Hematopoietic multipotent progenitor cell treated with erythropoietin and hydrocortisone succinate and interleukin-3 and kit ligand, for 15 days (in vitro differentiated cells): ENCODE measurements around the gene MRPL20.
"Not testable (repeated sequence)": the region's sequence is repeated elsewhere in the genome, so short reads cannot be mapped to it uniquely, and the experiment has no call there.

Experiments
- DNase-seq: peaks from one replicate; pipeline ENCODE4 v3.0.0-alpha.2; 2015; ENCODE audit warnings: low spot score

Gene MRPL20

DNA sequence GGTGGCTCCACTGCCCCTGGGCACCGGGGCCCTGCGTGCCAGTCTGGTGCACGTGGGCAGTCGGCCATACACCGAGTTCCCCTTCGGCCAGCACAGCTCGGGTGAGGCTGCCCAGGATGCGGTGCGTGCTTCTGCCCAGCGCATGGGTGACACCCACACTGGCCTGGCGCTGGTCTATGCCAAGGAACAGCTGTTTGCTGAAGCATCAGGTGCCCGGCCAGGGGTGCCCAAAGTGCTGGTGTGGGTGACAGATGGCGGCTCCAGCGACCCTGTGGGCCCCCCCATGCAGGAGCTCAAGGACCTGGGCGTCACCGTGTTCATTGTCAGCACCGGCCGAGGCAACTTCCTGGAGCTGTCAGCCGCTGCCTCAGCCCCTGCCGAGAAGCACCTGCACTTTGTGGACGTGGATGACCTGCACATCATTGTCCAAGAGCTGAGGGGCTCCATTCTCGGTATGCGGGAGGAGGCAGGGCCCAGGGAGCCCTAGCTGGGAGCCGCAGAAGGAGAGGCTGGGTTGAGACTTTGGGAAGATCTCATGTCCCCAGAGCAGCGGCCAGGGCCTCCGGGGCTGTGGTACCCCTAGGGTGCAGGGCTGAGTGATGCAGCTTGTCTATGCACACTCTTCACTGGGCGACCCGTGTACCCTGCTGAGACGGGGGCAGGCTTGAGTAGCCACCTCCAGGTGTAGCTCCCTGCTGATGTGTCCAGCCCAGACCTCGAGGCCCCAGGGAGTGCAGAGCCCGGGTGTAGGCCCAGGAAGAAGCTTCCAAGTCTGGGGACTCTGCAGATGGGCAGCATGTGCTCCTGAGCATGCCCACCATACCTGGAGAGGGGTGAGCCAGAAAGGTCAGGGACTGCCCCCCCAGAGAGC lies 30.2 kb upstream of the MRPL20 start:
- no peak for DNase-seq

DNA sequence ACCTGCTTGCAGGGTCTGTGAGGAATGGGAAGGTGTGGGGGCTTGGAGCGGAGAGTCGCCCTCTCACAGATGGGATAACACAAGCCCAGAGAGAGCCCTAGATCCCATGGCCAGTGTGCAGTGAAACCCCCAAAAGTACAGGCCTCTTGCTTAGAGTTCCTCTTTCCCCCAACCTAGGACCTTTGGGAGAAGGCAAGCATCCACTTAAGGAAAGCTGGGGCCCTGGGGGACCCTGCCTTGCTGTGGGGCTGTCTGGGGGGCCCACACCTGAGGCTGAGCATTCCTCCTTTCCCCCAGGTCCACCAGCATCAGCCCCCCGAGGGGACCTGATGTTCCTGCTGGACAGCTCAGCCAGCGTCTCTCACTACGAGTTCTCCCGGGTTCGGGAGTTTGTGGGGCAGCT lies 29.5 kb upstream of the MRPL20 start:
- DNase-seq = no peak

DNA sequence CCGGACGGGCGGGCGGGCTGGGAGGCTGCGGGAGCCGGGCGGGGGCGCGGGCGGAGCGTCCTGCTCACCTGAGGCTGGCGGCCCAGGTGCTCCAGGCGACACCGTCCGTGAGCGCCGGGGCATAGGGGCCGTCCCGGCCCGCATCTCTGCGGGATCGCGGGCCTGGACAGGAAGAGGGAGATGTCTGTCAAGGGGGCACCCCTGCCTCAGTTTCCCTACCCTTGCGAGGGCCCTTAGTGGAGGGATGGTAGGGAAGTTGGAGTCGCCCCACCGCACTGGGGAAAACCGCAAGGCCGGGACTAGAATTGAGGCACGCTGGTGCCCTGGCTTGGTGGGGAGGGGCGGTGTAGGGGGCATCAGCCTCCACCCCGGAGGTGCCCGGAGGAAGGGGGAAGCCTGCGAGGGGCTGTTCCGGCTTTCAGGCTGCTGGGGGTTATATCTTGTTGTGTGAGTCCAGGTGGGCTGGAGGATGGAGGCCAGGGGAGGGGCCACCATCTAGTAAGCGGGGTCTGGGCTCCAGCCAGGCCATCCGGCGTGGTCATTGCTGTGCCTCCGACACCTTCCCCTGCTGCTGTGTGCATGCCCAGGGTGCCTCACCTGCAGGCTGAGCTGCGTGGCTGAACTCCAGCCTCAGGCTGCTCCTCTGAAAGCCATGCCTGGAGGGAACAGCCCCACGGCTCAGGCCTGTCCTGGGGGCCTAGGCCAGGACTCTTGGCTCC lies 29.0 kb upstream of the MRPL20 start:
- DNase-seq = no peak

- DNase-seq = peak; percentile 42
Measured at GRCh38 chr1:1435106-1435903, 28.2 kb upstream of the MRPL20 start, which contains the start of gene VWA1. Gene VWA1 (plus strand): TSS chr1:1435690. CDS start chr1:1435749, 59 bp downstream.

GRCh38 chr1:1434824-1435105 lies 27.7 kb upstream of the MRPL20 start:
- no peak for DNase-seq

DNA sequence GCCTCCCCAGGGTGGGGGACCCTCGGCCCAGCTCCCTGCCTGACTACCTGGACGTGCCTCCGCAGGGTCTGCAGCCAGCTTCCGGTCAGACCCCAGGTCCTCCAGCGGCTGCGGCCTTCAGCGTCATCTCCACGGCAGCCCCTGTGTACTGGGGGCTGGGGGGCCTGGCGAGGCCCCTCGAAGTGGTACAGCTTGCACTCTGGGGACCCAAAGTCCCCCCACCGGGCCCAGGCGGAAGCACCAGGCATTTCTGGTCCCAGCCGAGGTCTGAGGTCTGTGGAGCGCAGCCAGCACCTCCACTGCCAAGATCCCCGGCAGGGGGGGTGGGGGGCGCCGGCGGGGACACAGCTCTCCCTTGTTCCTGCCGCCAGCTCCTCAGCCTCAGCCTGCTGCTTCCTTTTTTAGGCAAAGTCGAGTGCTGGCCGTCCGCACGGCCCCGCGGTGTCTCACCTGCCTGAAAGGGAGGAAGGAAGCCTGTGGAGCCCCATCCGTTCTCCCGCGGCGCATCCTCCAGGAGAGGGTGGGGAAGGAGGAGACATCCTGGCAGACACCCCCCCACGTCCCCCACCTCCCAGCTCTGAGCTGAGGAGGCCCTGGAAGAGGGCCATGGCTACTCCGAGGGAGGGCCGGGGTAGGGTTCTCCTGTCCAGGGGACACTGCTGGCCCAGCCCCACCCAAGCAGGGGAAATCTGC lies 27.2 kb upstream of the MRPL20 start:
- DNase-seq = no peak

DNA sequence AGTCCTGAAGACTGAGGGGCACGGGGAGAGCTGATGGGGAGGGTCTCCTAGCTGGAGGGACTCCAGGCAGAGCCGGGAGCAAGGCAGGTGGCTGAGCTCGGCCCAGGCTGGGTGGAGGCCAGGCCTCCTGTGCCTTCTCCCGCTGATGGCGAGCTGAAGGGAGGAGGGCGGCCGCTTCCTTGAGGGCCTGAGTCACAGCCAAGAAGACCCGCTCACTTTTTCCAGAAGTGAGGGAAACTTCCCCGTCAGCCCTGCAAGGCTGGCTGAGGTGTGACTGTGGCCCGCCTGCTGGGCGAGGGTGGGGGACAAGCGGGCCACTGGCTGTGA lies 26.7 kb upstream of the MRPL20 start:
- DNase-seq = no peak

- DNase-seq = no peak
Measured at GRCh38 chr1:1432951-1433803, 26.1 kb upstream of the MRPL20 start.

GRCh38 chr1:1432274-1432950 lies 25.3 kb upstream of the MRPL20 start:
- DNase-seq = no peak

DNA sequence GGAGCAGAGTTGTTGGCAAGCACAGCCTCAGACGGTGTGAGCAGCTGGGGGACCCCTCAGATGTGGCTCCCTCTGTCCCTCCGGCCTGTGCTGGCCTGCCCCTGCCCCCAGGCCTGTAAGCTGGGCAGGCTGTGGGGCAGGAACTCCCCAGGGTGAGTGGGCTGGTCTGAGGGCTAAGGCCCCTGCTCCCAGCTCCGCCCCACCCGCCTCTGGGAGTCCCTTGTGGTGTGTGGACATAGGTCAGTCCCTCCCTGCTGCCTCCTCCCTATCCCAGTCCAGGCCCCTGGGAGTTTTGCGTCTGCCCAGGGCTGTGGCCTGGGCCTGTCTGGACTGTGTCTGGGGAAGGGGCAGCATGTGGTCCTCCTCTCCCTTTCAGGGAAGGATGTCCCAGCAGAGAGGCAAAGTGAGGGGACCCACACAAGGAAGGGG lies 24.8 kb upstream of the MRPL20 start:
- DNase-seq = no peak

GRCh38 chr1:1430992-1431844 lies 24.1 kb upstream of the MRPL20 start:
- DNase-seq = no peak

DNA sequence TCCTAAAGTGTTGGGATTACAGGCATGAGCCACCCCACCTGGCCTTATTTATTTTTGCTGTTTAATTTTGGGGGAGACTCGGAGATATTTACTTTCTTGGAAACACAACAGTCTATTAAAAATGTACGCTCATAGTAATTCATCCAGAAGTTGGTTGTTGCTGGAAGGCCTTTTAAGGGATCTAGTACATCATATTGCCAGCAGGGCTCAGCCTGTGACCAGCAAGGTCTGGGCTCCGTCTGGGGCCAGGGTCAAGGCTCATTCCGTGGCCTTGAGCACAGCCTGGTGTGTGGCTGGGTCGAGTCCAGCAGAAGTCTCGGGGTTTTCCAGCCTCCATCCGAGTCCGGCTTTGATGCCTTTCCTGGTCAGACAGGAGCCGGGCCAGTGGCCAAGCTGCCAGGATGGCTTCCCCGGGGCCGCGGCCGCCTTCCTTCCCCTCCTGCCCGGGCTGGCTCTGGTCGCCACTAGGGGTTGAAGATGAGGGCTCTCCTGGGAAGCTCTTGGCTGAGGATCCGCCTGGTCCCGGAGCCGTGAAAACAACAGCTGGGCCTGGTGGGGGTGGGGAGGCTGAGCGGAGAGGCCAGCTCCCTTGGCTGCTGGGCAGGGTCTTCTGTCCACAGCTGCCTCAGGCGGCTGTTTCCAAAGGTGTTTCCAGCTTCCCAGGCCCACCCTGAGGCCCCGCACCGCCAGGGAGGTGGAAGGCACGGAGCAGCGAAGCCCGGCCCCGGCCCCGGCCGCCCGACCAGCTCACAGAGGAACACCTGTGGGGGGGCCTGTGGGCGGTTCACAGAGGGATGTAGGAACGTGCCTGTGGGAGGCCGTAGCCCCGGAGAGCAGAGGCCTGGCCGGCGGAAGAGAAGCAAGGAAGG lies 23.3 kb upstream of the MRPL20 start:
- no peak for DNase-seq

GRCh38 chr1:1429671-1430073 lies 22.6 kb upstream of the MRPL20 start:
- DNase-seq = no peak

DNA sequence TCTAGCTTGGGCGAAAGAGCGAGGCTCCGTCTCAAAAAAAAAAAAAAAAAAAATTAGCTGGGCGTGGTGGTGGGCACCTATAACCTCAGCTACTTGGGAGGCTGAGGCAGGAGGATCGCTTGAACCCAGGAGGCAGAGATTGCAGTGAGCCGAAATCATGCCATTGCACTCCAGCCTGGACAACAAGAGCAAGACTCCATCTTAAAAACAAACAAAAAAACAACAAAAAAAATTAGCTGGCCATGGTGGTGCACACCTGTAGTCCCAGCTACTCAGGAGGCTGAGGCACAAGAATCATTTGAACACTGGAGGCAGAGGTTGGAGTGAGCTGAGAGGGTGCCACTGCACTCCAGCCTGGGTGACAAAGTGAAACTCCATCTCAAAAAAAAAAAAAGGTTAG lies 21.9 kb upstream of the MRPL20 start:
- DNase-seq = not testable (repeated sequence)

DNA sequence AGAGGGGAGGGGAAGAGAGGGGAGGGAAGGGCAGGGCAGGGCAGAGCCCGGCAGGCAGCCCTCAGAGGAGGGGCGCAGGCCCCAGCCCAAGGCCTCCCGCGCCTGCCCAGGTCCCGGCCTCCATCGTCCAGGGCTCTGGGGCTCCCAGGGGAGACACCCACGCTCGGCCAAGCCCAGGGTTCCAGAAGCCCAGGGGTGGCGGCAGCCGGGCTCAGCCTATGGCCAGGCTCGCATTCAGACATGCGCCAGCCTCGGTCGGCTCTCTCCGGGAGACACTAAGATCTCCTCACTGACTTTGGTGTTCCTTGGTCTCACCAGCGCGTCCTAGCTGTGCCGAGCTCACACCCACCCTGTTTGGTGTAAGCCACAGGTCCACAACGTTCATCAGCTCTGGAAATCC lies 21.1 kb upstream of the MRPL20 start:
- no peak for DNase-seq

GRCh38 chr1:1427820-1428148 lies 20.7 kb upstream of the MRPL20 start:
- no peak for DNase-seq

DNA sequence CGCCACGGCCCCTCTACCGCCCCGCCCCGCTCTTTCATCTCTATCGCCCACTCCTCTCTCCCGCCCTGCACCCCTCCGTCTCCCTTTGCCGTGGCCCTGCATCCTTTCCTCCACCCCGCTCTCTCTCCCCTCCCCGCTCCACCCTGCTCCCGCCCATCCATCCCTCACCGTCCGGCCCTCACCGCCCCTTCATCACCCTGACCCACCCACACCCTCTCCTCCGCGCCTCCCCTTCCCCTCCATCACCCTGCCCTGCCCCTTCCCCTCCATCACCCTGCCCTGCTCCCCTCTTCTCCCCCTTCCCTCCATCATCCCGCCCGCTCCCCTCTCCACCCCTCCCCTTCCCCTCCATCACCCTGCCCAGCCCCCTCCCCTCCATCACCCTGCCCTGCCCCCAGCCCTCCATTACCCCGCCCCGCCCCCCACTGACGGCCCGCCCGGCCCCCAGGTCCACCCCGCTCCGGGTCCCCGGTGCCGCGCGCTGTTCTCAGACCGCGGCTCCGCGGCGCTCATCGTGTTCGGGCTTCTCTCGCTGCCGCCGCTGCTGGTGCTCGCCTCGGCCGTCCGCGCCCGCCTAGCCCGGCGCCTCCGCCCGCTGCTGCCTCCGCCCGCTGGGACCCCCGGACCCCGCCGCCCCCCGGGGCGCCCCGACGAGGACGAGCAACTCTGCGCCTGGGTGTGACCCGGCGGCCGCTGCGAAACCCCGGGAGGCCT lies 20.2 kb upstream of the MRPL20 start:
- DNase-seq = no peak

GRCh38 chr1:1426496-1427105 lies 19.5 kb upstream of the MRPL20 start:
- no peak for DNase-seq
